ENCODE results near the gene SF3B3.

Gene SF3B3

DNA sequence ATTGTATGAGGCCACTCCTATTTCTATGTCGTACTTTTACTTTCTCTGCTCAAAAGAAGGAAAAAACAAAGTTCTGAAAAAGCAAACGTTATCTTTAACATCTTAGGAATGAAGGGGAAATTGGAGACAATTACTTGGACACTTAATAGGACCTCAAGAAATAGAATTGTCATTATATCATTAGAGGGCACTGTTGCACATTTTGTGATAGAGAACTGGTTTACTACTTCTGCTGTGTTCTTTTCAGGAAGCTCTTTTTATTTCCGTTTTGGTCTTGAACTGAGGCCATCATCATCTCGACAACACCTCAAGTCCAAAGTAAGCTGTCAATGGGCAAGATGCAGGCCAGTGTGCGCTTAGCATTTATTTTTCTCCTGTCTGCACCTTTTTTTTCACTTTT is 14.9 kb upstream of the SF3B3 start:
- TF ChIP-seq, protein P1, sequence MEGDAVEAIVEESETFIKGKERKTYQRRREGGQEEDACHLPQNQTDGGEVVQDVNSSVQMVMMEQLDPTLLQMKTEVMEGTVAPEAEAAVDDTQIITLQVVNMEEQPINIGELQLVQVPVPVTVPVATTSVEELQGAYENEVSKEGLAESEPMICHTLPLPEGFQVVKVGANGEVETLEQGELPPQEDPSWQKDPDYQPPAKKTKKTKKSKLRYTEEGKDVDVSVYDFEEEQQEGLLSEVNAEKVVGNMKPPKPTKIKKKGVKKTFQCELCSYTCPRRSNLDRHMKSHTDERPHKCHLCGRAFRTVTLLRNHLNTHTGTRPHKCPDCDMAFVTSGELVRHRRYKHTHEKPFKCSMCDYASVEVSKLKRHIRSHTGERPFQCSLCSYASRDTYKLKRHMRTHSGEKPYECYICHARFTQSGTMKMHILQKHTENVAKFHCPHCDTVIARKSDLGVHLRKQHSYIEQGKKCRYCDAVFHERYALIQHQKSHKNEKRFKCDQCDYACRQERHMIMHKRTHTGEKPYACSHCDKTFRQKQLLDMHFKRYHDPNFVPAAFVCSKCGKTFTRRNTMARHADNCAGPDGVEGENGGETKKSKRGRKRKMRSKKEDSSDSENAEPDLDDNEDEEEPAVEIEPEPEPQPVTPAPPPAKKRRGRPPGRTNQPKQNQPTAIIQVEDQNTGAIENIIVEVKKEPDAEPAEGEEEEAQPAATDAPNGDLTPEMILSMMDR (IDR thresholded peaks at IDR 0.05; ENCODE audit: control extremely low read depth, extremely low read depth, low read depth, missing control alignments): peak; percentile 24
- POLR2A ChIA-PET: no interaction called here
- CTCF ChIA-PET: interaction anchor here (1.1 to 2.0 kb wide), 6 partner anchors 9 to 145 kb away, joined by 4 to 6 read pairs (median 5); no protein-coding TSS in a partner anchor
- no peak for DNase-seq (ENCODE audit: extremely low spot score)

DNA sequence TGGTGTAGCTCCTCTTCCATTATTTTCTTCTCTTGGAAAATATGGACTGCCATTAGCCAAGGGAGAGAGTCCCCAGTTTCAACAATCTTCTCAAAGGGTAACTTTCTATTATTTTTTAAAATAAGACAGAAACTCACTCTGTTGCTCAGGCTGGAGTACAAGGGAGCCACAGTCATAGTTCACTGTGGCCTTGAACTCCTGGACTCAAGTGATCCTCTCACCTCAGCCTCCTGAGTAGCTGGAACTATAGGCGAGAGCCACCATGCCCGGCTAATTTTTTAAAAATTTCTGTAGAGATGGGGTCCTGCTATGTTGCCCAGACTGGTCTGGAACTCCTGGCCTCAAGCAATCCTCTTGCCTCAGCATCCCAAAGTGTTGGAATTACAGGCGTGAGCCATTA is 13.4 kb upstream of the SF3B3 start:
- CTCF ChIA-PET: interaction anchor here (1.9 to 2.0 kb wide), 3 partner anchors 13 to 20 kb away, joined by 5 to 6 read pairs (median 6); no protein-coding TSS in a partner anchor
- POLR2A ChIA-PET: no interaction called here
- TF ChIP-seq, protein P1 (IDR thresholded peaks at IDR 0.05; ENCODE audit: control extremely low read depth, extremely low read depth, low read depth, missing control alignments): no peak
- no peak for DNase-seq (ENCODE audit: extremely low spot score)

DNA sequence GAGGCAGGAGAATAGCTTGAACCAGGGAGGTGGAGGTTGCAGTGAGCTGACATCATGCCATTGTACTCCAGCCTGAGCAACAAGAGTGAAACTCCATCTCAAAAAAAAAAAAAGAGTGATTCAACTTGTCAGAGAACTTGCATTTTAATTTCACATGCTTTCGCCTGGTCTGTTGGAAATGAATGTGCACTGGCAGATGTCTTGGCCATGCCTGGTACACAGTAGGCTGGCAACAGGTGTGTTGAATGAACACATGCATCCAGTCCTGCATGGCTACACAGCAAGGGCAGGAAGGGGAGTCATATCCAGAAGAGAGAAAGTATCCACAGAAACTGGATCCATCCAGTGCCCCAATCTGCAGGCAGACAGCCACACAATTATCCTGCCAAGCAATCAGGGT is 11.8 kb upstream of the SF3B3 start:
- CTCF ChIA-PET: interaction anchor here (1.0 kb wide), 1 partner anchor 132 kb away, joined by 3 read pairs; no protein-coding TSS in a partner anchor
- POLR2A ChIA-PET: no interaction called here
- no peak for DNase-seq (ENCODE audit: extremely low spot score)
- TF ChIP-seq, protein P1 (IDR thresholded peaks at IDR 0.05; ENCODE audit: control extremely low read depth, extremely low read depth, low read depth, missing control alignments): no peak

DNA sequence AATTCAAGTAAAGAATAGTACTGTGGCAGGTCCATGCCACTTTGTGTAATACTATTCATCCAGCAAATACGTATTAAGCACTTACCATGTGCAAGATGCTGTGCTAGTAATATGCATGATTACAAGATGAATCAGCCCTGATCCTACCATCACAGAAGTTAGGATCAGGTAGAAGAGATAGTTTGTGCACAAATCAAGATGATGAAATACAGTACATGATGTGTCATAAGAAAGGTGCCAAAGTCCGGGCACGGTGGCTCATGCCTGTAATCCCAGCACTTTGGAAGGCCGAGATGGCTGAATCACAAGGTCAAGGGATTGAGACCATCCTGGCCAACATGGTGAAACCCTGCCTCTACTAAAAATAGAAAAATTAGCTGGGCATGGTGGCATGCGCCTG is 11.2 kb upstream of the SF3B3 start:
- no peak for DNase-seq (ENCODE audit: extremely low spot score)
- ChIA-PET CTCF (no interaction called here), POLR2A (no interaction called here)
- TF ChIP-seq, protein P1 (IDR thresholded peaks at IDR 0.05; ENCODE audit: control extremely low read depth, extremely low read depth, low read depth, missing control alignments): no peak

DNA sequence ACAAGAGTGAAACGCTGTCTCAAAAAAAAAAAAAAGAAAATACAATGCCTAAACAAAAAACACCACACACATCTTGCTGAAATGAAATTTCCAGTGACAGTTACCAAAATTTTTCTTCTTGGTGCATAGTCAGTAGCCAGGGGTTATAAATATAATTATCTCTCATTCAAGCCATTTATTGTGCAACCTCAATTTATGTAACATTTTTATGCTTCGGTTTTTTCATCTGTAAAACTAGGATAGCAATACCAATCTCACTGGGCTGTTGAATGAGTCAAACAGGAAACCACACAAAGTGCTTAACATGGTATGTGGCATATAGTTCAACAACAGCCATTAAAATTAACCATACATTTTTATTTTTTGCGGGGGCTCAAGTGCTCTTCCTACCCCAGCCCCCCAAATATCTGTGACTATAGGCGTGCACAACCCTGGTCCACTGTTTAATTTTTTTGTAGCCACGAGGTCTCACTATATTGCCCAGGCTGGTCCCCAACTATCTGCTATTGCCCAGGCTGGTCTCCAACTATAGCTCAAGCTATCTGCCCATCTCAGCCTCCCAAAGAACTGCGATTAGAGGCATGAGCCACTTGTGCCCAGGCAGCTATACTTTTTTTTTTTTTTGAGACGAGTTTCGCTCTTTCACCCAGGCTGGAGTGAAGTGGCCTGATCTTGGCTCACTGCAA is 2.9 kb upstream of the SF3B3 start:
- TF ChIP-seq, protein P1 (IDR thresholded peaks at IDR 0.05; ENCODE audit: control extremely low read depth, extremely low read depth, low read depth, missing control alignments): no peak
- CTCF ChIA-PET: interaction anchor here (1.5 kb wide), 1 partner anchor 24 kb away, joined by 5 read pairs; no protein-coding TSS in a partner anchor
- peak; percentile 39 for DNase-seq (ENCODE audit: extremely low spot score)
- POLR2A ChIA-PET: no interaction called here

DNA sequence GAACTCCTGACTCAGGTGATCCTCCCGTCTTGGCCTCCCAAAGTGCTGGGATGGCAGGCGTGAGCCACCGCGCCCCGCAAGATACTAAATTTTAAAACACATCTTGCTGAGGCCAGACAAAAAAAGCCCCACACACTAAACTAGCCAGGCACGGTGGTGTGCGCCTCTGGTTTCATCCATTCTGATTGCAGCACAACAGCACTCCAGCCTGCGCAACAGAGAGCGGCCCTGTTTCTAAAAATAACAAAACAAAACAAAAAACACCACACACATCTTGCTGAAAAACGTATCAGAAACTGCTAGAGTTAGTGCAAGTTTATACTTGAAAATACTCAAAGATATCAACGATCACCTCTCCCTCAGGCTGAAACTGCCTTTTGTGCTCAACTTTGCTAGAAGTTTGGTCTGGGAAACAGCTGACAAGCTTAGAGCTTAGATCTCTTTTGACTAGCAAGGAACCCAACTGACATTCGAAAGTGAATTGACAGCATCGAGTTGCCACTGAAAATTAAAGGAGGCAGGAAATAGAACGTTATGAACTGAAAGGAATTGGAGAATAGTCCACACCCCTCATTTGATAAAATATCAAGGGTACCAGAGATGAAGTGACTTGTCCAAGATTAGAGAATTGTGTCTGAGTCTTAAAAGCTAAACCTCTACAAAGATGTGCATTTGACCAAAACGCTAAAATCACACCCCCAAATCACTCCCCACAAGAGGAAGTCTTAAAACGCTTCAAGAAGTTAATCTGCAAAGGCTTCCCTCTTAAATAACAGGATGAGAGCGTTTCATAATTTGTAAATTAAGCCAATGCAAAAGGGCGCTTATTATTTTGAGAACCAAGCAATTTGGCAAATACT is 1.2 kb upstream of the SF3B3 start:
- TF ChIP-seq, protein P1 (IDR thresholded peaks at IDR 0.05; ENCODE audit: control extremely low read depth, extremely low read depth, low read depth, missing control alignments): no peak
- CTCF ChIA-PET: interaction anchor here (0.9 to 1.5 kb wide), 2 partner anchors 25 to 270 kb away, joined by 3 to 5 read pairs; no protein-coding TSS in a partner anchor
- POLR2A ChIA-PET: interaction anchor here (0.6 to 0.9 kb wide), 4 partner anchors 18 to 165 kb away, joined by 3 to 5 read pairs (median 4); no protein-coding TSS in a partner anchor
- peak; percentile 32 for DNase-seq (ENCODE audit: extremely low spot score)
